IPS DF 19.7 (cell line): Measurements from ENCODE around the gene A2M.

Experiments
- DNase-seq: peaks from one replicate; pipeline ENCODE4 v3.0.0-alpha.2; 2013; ENCODE audit warnings: low read depth, low spot score

A2M gene

GRCh38 chr12:9040484-9041186 is 75.1 kb downstream of the A2M start:
- no peak for DNase-seq

DNA sequence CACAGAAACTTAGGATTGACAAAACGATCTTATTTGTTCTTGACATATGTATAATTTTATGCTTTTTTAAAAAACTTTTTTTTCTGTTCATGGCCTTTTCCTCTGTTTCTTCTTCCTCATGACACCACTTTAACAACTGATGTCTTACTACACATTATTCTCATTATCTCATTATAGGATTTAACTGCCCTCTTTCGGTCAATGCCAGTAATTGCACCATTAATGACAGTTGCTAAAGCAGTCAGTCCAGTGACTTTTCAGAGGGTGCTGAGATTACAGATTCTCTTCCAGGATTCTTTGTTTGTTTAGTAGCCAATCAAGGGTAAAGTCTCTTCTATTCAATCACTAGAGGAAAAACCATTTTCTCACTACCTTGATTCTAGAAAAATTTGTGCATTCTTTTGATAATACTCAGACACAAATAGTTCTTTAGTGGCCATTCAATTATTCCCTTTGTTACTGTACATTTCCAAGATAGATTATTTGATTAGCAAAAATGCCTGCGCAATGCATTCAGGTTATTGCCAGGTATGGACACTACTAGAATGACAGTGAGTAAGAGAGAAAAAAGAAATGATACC is 76.2 kb downstream of the A2M start:
- no peak for DNase-seq

GRCh38 chr12:9037431-9037830 is 78.3 kb downstream of the A2M start:
- DNase-seq: no peak

GRCh38 chr12:9036227-9036626 is 79.5 kb downstream of the A2M start:
- DNase-seq: no peak

- no peak for DNase-seq
Observed at GRCh38 chr12:9034095-9034494, 81.6 kb downstream of the A2M start.

GRCh38 chr12:9033265-9033887 is 82.3 kb downstream of the A2M start:
- DNase-seq: no peak

DNA sequence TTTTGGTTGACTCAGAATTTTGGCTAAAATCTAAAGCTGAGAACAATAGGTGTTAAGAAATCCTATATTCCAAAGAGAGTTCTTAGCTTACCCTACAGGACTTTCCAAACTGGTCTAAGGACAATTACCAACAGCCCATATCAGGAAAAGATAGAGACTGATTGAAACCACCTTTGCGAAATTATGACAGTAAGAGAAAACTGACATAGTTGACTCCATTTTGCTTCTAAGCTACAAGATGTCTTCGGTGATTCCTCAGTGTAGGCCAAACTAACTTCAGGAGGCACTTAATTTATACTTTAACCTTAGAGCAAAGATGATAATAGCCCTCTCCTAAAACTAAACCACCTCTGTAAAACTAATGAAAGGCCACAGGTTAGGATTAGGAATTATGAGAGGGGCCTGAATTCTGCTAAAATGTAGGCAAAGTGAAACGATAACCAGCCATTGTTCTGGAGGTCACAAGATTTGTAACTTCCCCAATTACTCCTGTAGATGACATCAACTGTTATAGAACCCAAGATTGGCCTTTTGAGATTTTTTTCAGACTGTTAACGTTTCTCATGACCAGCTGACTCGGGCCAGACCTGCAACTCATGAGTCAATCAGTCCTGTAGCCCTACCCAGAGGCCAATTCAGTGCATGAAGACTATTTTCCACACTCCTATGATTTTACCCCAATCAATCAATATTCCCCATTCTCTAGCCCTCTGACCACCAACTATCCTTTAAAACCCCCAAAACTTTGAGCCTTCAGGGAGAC is 83.3 kb downstream of the A2M start:
- no peak for DNase-seq

GRCh38 chr12:9030776-9031175 is 84.9 kb downstream of the A2M start:
- DNase-seq: no peak

DNA sequence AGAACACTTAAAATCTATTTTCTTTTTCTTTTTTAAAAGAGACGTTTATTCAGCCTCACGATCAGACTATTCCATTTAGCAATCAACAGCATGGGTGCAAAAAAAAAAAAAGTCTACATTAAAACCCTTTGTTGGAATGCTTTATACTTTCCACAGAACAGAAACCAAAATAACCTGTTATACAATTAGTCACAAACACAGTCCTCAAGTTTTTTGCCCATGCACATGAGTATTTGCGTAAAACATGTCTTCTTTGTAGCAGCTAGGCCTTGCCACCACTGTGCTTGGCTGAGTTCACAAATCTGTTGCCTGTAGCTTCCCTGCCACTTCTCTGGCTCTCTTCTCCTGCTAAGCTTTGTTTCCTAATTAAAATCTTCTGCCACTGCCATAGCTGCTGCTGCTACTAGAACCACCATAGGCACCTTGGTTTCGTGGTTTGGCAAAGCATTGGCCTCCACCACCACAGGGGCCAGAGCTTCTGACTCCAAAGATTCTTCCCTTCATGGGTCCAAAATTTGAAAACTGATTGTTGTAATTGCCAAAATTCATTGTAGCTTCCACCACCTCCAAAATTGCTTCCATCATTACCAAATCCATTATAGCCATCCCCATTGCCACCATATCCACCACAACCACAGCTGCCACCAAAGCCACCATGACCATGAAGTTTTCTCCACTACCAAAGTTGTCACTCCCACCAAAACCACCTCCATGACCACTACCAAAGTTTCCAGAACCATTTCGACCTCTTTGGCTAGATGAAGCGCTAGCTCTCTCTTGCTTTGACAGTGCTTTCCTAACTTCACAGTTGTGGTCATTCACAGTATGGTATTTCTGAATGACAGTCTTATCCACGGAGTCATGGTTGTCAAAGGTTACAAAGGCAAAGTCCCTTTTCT is 88.3 kb downstream of the A2M start:
- no peak for DNase-seq

- DNase-seq: no peak
Observed at GRCh38 chr12:9024512-9024911, 91.2 kb downstream of the A2M start.

DNA sequence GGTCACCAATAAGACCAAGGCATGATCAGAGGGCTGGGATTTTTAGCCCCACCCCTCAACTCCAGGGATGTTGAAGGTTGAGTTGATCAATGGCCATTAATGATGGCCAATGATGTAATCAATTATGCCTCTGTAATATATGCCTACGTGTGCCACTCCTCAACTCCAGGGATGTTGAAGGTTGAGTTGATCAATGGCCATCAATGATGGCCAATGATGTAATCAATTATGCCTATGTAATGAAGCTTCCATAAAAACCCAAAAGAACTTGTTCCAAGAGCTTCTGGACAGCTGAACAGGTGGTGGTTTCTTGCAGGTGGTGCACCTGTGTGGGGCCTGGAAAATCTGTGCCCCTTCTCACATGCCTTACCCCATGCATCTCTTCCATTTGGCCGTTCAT is 93.1 kb downstream of the A2M start:
- DNase-seq: no peak
